ENCODE results near the gene SLC25A25.

- TF ChIP-seq CTCF (IDR thresholded peaks at IDR 0.05 in 8 of 11, conservative IDR thresholded peaks at IDR 0.05 in 3 of 11) (no peak), POLR2AphosphoS5 (IDR thresholded peaks at IDR 0.05) (no peak)
Observed at GRCh38 chr9:128144239-128145181, 76.5 kb downstream of the SLC25A25 start.
